ENCODE measurements around the gene LRRC49. TPM values are rescaled to one million over a fixed set of nuclear protein-coding genes. Genes with fewer than 3 reads are reported as not detected.

Gene LRRC49
- total RNA-seq, 1 experiment from 2014 or later, result 7.4 TPM

- Histone ChIP-seq H2AFZ (ENCODE audit: low read depth, low read length, poor library complexity, severe bottlenecking) (no peak overlapping the region), H3K79me2 (ENCODE audit: insufficient read depth, low read length) (no peaks in the 10 kb centered on the region), H3K4me1 (ENCODE audit: control insufficient read depth in 1 of 2, insufficient read depth in 2 of 2, low read length in 2 of 2) (no peaks in the 10 kb centered on the region), H3K9ac (ENCODE audit: low read length) (no peak overlapping the region), H4K20me1 (ENCODE audit: insufficient read depth) (no peaks in the 10 kb centered on the region), H3K4me2 (ENCODE audit: low read length) (no peak overlapping the region), H3K27ac (ENCODE audit: low read depth, low read length) (no peak overlapping the region), H3K36me3 (ENCODE audit: control insufficient read depth in 1 of 2, insufficient read depth in 2 of 2, low read length in 2 of 2) (no peaks in the 10 kb centered on the region), H3K27me3 (ENCODE audit: insufficient read depth, low read length) (no peaks in the 10 kb centered on the region), H3K4me3 (replicated peaks in 1 of 2; ENCODE audit: low read depth in 1 of 2, low read length in 2 of 2) (no peak overlapping the region), H3K9me3 (ENCODE audit: control insufficient read depth in 1 of 2, insufficient read depth in 1 of 2, low read depth in 1 of 2, low read length in 2 of 2) (no peaks in the 10 kb centered on the region), H3K9me2 (ENCODE audit: insufficient read depth) (no peaks in the 10 kb centered on the region)
- intact Hi-C loops (cut with micrococcal nuclease), result no loop called here
- POLR2A ChIA-PET, result no interaction called here
- no peak for ATAC-seq
- RAD21 ChIA-PET (ENCODE audit: low non-redundant PET in 1 of 2, low total read pairs in 2 of 2, uncharacterized antibody in 2 of 2, unreplicated experiment in 2 of 2), result no interaction called here
- no TSS peak for BruUV-seq (replicated peaks)
- no peak for TF ChIP-seq POLR2A (IDR thresholded peaks at IDR 0.05; ENCODE audit: borderline replicate concordance, extremely low read depth, insufficient read depth, insufficient read length)
- TF ChIP-seq CTCF (IDR thresholded peaks at IDR 0.05 in 2 of 3, conservative IDR thresholded peaks at IDR 0.05 in 1 of 3; ENCODE audit: borderline replicate concordance in 1 of 3, insufficient read depth in 1 of 3, low read depth in 2 of 3, low read length in 2 of 3), result no peak
- no peak for TF ChIP-seq POLR2AphosphoS5 (IDR thresholded peaks at IDR 0.05; ENCODE audit: low read depth, low read length)
- TF ChIP-seq ZNF274 (IDR thresholded peaks at IDR 0.05; ENCODE audit: low read depth, low read length), result no peak
- no peak for TF ChIP-seq TCF7L2 (IDR thresholded peaks at IDR 0.05; ENCODE audit: borderline replicate concordance, extremely low read depth, insufficient read depth, insufficient read length)
- no peak for TF ChIP-seq SIN3A (IDR thresholded peaks at IDR 0.05; ENCODE audit: low read depth)
- no peak for TF ChIP-seq MAX (IDR thresholded peaks at IDR 0.05)
- TF ChIP-seq REST (IDR thresholded peaks at IDR 0.05; ENCODE audit: low read depth), result no peak
- no peak for TF ChIP-seq CBX3 (IDR thresholded peaks at IDR 0.05; ENCODE audit: low read depth)
- no peak for TF ChIP-seq ZFX (IDR thresholded peaks at IDR 0.05)
- no peak for TF ChIP-seq EZH2 (IDR thresholded peaks at IDR 0.05)
- TF ChIP-seq ELF1 (IDR thresholded peaks at IDR 0.05; ENCODE audit: borderline replicate concordance, low read depth), result no peak
- TF ChIP-seq EZH2phosphoT487 (IDR thresholded peaks at IDR 0.05; ENCODE audit: borderline replicate concordance), result no peak
- TF ChIP-seq ATF3 (IDR thresholded peaks at IDR 0.05), result no peak
- no peak for TF ChIP-seq SRF (IDR thresholded peaks at IDR 0.05; ENCODE audit: low read depth)
- TF ChIP-seq JUND (IDR thresholded peaks at IDR 0.05), result no peak
- TF ChIP-seq YY1 (IDR thresholded peaks at IDR 0.05; ENCODE audit: extremely low read depth, insufficient replicate concordance, low read depth, low read length), result no peak
- TF ChIP-seq SP1 (IDR thresholded peaks at IDR 0.05; ENCODE audit: low read depth), result no peak
- CTCF ChIA-PET, result no interaction called here
- DNase-seq (ENCODE audit: low read depth, low spot score), result no peak
Observed at GRCh38 chr15:70955151-70955550, 62.5 kb downstream of the LRRC49 start.
